ENCODE measurements around the gene CCDC91. TPM values are rescaled to one million over a fixed set of nuclear protein-coding genes. Genes with fewer than 3 reads are reported as not detected.

The CCDC91 gene
- total and polyA plus RNA-seq, 2 of the 4 experiments (the other 2 are of a cell fraction) = 8.6 to 14.7 TPM

DNA sequence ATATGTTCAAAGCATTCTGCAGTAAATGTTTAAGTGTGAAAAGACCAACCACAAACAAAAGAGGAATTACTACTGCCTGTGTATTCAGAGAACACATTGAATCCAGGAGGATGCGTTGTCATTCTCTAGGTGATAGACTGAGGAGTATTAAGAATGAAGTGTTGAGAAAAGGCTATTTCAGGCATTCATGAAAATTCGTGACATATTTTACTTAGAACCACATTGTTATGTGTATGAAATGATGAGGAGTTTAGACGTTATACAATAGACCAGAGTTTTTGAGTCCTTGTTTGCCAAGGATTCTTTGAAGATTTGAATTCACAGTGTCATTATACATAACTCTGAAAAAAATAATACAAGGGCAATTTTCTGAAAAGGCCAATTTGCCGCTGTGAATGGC, 251.8 kb downstream of the CCDC91 start:
- Histone ChIP-seq H3K79me1 (ENCODE audit: low read depth in 1 of 2, low read length in 2 of 2) (no peaks in the 10 kb centered on the region; a peak in 1 of 4 replicates), H2BK120ac (ENCODE audit: low read depth, low read length) (no peak overlapping the region), H3K56ac (ENCODE audit: extremely low read depth, insufficient read depth, low read length) (no peak overlapping the region), H2AK9ac (replicated peaks; ENCODE audit: low read depth, low read length, poor library complexity) (no peak overlapping the region), H2AK5ac (ENCODE audit: low read depth, low read length) (no peak overlapping the region), H3K9me1 (ENCODE audit: insufficient read depth, low read length) (no peaks in the 10 kb centered on the region), H2AFZ (replicated peaks; ENCODE audit: low read length, poor library complexity) (no peak overlapping the region), H4K91ac (ENCODE audit: insufficient read depth, low read depth, low read length) (no peak overlapping the region), H3K23ac (ENCODE audit: low read depth, low read length) (no peak overlapping the region), H3K4ac (ENCODE audit: low read depth, low read length) (no peak overlapping the region), H4K5ac (ENCODE audit: low read depth, low read length) (no peak overlapping the region; the same call in 1 of the 2 replicates), H3K36me3 (ENCODE audit: control insufficient read depth, insufficient read depth, low read length) (no peaks in the 10 kb centered on the region), H2BK5ac (ENCODE audit: low read depth, low read length, poor library complexity, severe bottlenecking) (no peak overlapping the region), H3K14ac (replicated peaks; ENCODE audit: low read depth, low read length) (no peak overlapping the region), H3K4me1 (ENCODE audit: control insufficient read depth, insufficient read depth, low read length) (no peaks in the 10 kb centered on the region), H2BK15ac (ENCODE audit: low read depth, low read length) (no peak overlapping the region), H3K4me3 (ENCODE audit: insufficient read depth, low read depth, low read length) (no peak overlapping the region), H4K20me1 (ENCODE audit: insufficient read depth, low read length) (no peaks in the 10 kb centered on the region), H3K18ac (ENCODE audit: low read depth, low read length) (no peak overlapping the region), H3K27me3 (ENCODE audit: control insufficient read depth, insufficient read depth, low read length) (no peaks in the 10 kb centered on the region), H3K27ac (ENCODE audit: insufficient read depth, low read length) (no peak overlapping the region), H3K4me2 (ENCODE audit: low read depth, low read length) (no peak overlapping the region), H2BK20ac (ENCODE audit: low read depth, low read length) (no peak overlapping the region), H3K9ac (ENCODE audit: low read depth, low read length) (no peak overlapping the region), H3K9me3 (ENCODE audit: control insufficient read depth, insufficient read depth, low read length) (no peaks in the 10 kb centered on the region), H4K8ac (ENCODE audit: low read depth in 2 of 2, low read length in 2 of 2) (no peak overlapping the region)
- ATAC-seq (ENCODE audit: low read depth) (no peak), DNase-seq (no peak)
- ChIA-PET POLR2A (ENCODE audit: unreplicated experiment) (no interaction called here), CTCF (no interaction called here)
- intact Hi-C loops (cut with micrococcal nuclease) (no loop called here), in situ Hi-C loops (cut with MboI; ENCODE audit: low sequenced_read_pairs) (no loop called here), dilution Hi-C loops (cut with HindIII; ENCODE audit: low sequenced_read_pairs, unreplicated experiment) (no loop called here)
- no TSS peak for BruUV-seq (replicated peaks)
- no peak for TF ChIP-seq POLR2A (IDR thresholded peaks at IDR 0.05; ENCODE audit: low read depth, low read length)
- TF ChIP-seq SMC3 (IDR thresholded peaks at IDR 0.05; ENCODE audit: low read depth, low read length) = no peak
- TF ChIP-seq RFX5 (IDR thresholded peaks at IDR 0.05; ENCODE audit: low read depth, low read length) = no peak
- TF ChIP-seq RAD21 (IDR thresholded peaks at IDR 0.05; ENCODE audit: low read length) = no peak
- TF ChIP-seq CHD1 (IDR thresholded peaks at IDR 0.05; ENCODE audit: low read depth, low read length) = no peak
- TF ChIP-seq MAZ (IDR thresholded peaks at IDR 0.05; ENCODE audit: borderline replicate concordance, low read depth, low read length) = no peak
- TF ChIP-seq, protein P1, sequence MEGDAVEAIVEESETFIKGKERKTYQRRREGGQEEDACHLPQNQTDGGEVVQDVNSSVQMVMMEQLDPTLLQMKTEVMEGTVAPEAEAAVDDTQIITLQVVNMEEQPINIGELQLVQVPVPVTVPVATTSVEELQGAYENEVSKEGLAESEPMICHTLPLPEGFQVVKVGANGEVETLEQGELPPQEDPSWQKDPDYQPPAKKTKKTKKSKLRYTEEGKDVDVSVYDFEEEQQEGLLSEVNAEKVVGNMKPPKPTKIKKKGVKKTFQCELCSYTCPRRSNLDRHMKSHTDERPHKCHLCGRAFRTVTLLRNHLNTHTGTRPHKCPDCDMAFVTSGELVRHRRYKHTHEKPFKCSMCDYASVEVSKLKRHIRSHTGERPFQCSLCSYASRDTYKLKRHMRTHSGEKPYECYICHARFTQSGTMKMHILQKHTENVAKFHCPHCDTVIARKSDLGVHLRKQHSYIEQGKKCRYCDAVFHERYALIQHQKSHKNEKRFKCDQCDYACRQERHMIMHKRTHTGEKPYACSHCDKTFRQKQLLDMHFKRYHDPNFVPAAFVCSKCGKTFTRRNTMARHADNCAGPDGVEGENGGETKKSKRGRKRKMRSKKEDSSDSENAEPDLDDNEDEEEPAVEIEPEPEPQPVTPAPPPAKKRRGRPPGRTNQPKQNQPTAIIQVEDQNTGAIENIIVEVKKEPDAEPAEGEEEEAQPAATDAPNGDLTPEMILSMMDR (conservative IDR thresholded peaks at IDR 0.05; ENCODE audit: low read depth, low read length) = no peak
- TF ChIP-seq RCOR1 (IDR thresholded peaks at IDR 0.05; ENCODE audit: insufficient replicate concordance, low read length) = no peak
- TF ChIP-seq, protein P2, sequence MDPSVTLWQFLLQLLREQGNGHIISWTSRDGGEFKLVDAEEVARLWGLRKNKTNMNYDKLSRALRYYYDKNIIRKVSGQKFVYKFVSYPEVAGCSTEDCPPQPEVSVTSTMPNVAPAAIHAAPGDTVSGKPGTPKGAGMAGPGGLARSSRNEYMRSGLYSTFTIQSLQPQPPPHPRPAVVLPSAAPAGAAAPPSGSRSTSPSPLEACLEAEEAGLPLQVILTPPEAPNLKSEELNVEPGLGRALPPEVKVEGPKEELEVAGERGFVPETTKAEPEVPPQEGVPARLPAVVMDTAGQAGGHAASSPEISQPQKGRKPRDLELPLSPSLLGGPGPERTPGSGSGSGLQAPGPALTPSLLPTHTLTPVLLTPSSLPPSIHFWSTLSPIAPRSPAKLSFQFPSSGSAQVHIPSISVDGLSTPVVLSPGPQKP (IDR thresholded peaks at IDR 0.05; ENCODE audit: borderline replicate concordance, low read depth, low read length) = no peak
- TF ChIP-seq FOS (IDR thresholded peaks at IDR 0.05; ENCODE audit: low read depth, low read length) = no peak
- TF ChIP-seq NFE2L2 (IDR thresholded peaks at IDR 0.05; ENCODE audit: low read depth, low read length) = no peak
- no peak for TF ChIP-seq MAFK (IDR thresholded peaks at IDR 0.05; ENCODE audit: low read depth, low read length)
- TF ChIP-seq BHLHE40 (IDR thresholded peaks at IDR 0.05; ENCODE audit: low read depth, low read length) = no peak
- TF ChIP-seq, protein P3, sequence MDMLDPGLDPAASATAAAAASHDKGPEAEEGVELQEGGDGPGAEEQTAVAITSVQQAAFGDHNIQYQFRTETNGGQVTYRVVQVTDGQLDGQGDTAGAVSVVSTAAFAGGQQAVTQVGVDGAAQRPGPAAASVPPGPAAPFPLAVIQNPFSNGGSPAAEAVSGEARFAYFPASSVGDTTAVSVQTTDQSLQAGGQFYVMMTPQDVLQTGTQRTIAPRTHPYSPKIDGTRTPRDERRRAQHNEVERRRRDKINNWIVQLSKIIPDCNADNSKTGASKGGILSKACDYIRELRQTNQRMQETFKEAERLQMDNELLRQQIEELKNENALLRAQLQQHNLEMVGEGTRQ (IDR thresholded peaks at IDR 0.05; ENCODE audit: low read depth, low read length) = no peak
- TF ChIP-seq CEBPB (IDR thresholded peaks at IDR 0.05; ENCODE audit: low read depth, low read length) = no peak
- 90% methylated on average over 2 of the region's 4 CpGs; no CpG with 5 or more reads in 1 of the 2 experiments for WGBS, 2 experiments (ENCODE audit: extremely low coverage in 2 of 2, insufficient read length in 1 of 2)

Measured in IMR-90 (cell line).